Measurements from ENCODE around the gene RALA. TPM values are rescaled to one million over a fixed set of nuclear protein-coding genes. Genes with fewer than 3 reads are reported as not detected.

RALA gene
- total RNA-seq, 1 experiment from 2014 or later, result 41.7 TPM

DNA sequence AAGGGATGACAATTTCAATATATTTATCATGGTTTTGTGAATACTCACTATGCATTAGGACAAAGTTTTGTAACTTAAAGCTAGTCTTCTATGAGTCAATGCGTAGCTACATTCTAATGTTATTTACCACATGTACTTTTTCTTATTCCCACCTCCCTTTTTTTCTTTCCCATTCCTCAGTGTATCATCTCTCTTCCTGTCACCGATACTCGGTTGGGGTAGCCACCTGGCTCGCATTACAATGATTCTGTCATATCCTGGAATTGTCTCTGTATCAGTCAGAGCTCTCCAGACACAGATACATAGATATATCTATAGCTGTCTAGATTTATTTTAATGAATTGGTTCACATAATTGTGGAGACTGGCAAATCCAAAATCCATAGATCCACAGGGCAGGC is 9.8 kb upstream of the RALA start:
- POLR2A ChIA-PET, result no interaction called here
- intact Hi-C loops (cut with micrococcal nuclease; ENCODE audit: unreplicated experiment), result no loop called here
- H3K36me3 ChIP-seq (ENCODE audit: control insufficient read depth, insufficient read depth, low read length), result no peaks in the 10 kb centered on the region
- H3K4me1 ChIP-seq, result peaks cover 15% of the 10 kb centered on the region
- H3K4me3 ChIP-seq (ENCODE audit: low read depth, low read length), result no peak overlapping the region
- no peaks in the 10 kb centered on the region; the same call in 1 of the 2 replicates for H3K27me3 ChIP-seq (replicated peaks; ENCODE audit: control insufficient read depth, insufficient read depth, low read length)
- Mint-ChIP-seq H3K4me3 (ENCODE audit: unreplicated experiment) (no peak overlapping the region), H3K4me1 (ENCODE audit: low read depth, unreplicated experiment) (peaks cover 18% of the 10 kb centered on the region), H3K36me3 (ENCODE audit: insufficient read depth, unreplicated experiment) (no peaks in the 10 kb centered on the region), H3K9me3 (ENCODE audit: unreplicated experiment) (no peaks in the 10 kb centered on the region), H3K27me3 (ENCODE audit: insufficient read depth, unreplicated experiment) (no peaks in the 10 kb centered on the region), H3K27ac (ENCODE audit: unreplicated experiment) (no peak overlapping the region)
- no peaks in the 10 kb centered on the region for H3K9me3 ChIP-seq
- BruUV-seq (replicated peaks), result no TSS peak
- CTCF ChIA-PET, result no interaction called here
- TF ChIP-seq, protein P1, sequence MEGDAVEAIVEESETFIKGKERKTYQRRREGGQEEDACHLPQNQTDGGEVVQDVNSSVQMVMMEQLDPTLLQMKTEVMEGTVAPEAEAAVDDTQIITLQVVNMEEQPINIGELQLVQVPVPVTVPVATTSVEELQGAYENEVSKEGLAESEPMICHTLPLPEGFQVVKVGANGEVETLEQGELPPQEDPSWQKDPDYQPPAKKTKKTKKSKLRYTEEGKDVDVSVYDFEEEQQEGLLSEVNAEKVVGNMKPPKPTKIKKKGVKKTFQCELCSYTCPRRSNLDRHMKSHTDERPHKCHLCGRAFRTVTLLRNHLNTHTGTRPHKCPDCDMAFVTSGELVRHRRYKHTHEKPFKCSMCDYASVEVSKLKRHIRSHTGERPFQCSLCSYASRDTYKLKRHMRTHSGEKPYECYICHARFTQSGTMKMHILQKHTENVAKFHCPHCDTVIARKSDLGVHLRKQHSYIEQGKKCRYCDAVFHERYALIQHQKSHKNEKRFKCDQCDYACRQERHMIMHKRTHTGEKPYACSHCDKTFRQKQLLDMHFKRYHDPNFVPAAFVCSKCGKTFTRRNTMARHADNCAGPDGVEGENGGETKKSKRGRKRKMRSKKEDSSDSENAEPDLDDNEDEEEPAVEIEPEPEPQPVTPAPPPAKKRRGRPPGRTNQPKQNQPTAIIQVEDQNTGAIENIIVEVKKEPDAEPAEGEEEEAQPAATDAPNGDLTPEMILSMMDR (IDR thresholded peaks at IDR 0.05; ENCODE audit: insufficient read depth in 1 of 2, low read depth in 1 of 2, low read length in 1 of 2, severe bottlenecking in 1 of 2, unreplicated experiment in 1 of 2), result no peak
- DNase-seq, result no peak

DNA sequence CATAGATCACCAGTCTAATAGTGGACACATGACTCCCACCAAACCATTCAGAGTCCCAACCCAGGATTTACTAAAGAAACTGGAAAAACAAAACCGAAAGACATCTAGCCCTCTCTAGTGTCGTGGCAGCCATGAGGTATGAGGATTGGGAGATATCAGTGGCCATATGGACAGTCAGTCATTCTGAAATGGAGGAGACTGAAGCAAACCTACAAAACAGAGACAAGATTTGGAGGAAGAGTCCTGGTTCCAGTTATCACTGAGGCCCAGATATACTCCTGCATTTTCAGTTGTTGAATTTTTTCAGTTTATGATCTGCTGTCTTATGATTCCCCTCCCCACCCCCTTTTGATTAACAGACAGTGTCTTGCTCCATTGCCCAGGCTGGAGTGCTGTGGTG is 9.1 kb upstream of the RALA start:
- intact Hi-C loops (cut with micrococcal nuclease; ENCODE audit: unreplicated experiment), result no loop called here
- TF ChIP-seq, protein P1 (IDR thresholded peaks at IDR 0.05; ENCODE audit: insufficient read depth in 1 of 2, low read depth in 1 of 2, low read length in 1 of 2, severe bottlenecking in 1 of 2, unreplicated experiment in 1 of 2), result no peak
- Histone ChIP-seq H3K36me3 (ENCODE audit: control insufficient read depth, insufficient read depth, low read length) (no peaks in the 10 kb centered on the region), H3K27me3 (replicated peaks; ENCODE audit: control insufficient read depth, insufficient read depth, low read length) (no peaks in the 10 kb centered on the region; the same call in 1 of the 2 replicates), H3K4me3 (ENCODE audit: low read depth, low read length) (no peak overlapping the region), H3K9me3 (no peaks in the 10 kb centered on the region), H3K4me1 (peaks cover 15% of the 10 kb centered on the region)
- ChIA-PET POLR2A (no interaction called here), CTCF (no interaction called here)
- Mint-ChIP-seq H3K4me3 (ENCODE audit: unreplicated experiment) (no peak overlapping the region), H3K4me1 (ENCODE audit: low read depth, unreplicated experiment) (peaks cover 22% of the 10 kb centered on the region), H3K36me3 (ENCODE audit: insufficient read depth, unreplicated experiment) (no peaks in the 10 kb centered on the region), H3K9me3 (ENCODE audit: unreplicated experiment) (no peaks in the 10 kb centered on the region), H3K27ac (ENCODE audit: unreplicated experiment) (no peak overlapping the region), H3K27me3 (ENCODE audit: insufficient read depth, unreplicated experiment) (no peaks in the 10 kb centered on the region)
- no peak for DNase-seq
- BruUV-seq (replicated peaks), result no TSS peak

DNA sequence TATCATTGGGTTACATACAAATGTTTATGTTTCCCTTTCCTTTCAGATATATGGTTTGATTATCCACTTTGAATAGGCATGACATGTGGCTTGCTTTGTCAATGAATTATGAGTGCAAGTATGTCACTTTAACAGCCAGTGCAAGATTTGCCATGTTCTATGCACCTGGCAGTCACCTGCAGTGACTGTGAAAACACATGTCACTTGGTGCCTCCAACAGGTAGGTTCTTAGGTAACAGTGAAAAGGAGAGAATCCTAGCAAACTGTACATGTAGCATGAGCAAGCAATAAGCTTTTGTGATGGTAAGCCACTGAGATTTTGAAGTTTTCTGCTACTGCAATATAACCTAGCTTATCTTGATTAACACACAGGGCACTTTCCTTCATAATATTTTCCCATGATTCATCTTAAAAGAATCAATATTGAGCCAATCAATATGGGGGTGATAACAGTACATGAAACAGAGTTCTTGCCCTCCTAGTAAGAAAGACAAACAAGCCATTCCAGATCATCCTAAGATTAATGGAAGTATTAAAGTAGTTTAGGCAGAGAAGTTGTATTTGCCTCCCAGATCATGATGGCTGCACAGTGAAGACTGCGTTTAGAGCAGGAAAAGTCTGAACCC is 7.9 kb upstream of the RALA start:
- H3K4me1 Mint-ChIP-seq (ENCODE audit: low read depth, unreplicated experiment), result peaks cover 22% of the 10 kb centered on the region

More for the DNA sequence above, 7.9 kb upstream of the RALA start:
- Mint-ChIP-seq H3K36me3 (ENCODE audit: insufficient read depth, unreplicated experiment) (no peaks in the 10 kb centered on the region), H3K9me3 (ENCODE audit: unreplicated experiment) (no peaks in the 10 kb centered on the region), H3K27me3 (ENCODE audit: insufficient read depth, unreplicated experiment) (no peaks in the 10 kb centered on the region), H3K27ac (ENCODE audit: unreplicated experiment) (peak overlapping the region; percentile 24), H3K4me3 (ENCODE audit: unreplicated experiment) (peak overlapping the region; percentile 5)
- TF ChIP-seq, protein P1 (IDR thresholded peaks at IDR 0.05; ENCODE audit: insufficient read depth in 1 of 2, low read depth in 1 of 2, low read length in 1 of 2, severe bottlenecking in 1 of 2, unreplicated experiment in 1 of 2), result no peak
- CTCF ChIA-PET, result interaction anchor here (0.7 to 1.7 kb wide), 2 partner anchors 8 to 35 kb away, joined by 3 to 6 read pairs; partner anchors contain the start of gene RALA
- no peaks in the 10 kb centered on the region for H3K9me3 ChIP-seq
- no peaks in the 10 kb centered on the region for H3K36me3 ChIP-seq (ENCODE audit: control insufficient read depth, insufficient read depth, low read length)
- H3K4me3 ChIP-seq (ENCODE audit: low read depth, low read length), result no peak overlapping the region
- no peaks in the 10 kb centered on the region for H3K27me3 ChIP-seq (replicated peaks; ENCODE audit: control insufficient read depth, insufficient read depth, low read length)
- POLR2A ChIA-PET, result no interaction called here
- peaks cover 15% of the 10 kb centered on the region for H3K4me1 ChIP-seq
- DNase-seq, result no peak
- intact Hi-C loops (cut with micrococcal nuclease; ENCODE audit: unreplicated experiment), result no loop called here
- BruUV-seq (replicated peaks), result no TSS peak

Data from Caco-2 (cell line).